ENCODE data around the gene MOG.
A peak's percentile ranks its signal among the peaks of the same experiment; 100 is the strongest.

MOG gene

GRCh38 chr6:29656798-29657197 is at the start of gene MOG:
MOG (plus strand) TSS chr6:29657092; CDS start chr6:29657210, 118 bp downstream.
- no peak for DNase-seq (ENCODE audit: low read depth, low spot score)

DNA sequence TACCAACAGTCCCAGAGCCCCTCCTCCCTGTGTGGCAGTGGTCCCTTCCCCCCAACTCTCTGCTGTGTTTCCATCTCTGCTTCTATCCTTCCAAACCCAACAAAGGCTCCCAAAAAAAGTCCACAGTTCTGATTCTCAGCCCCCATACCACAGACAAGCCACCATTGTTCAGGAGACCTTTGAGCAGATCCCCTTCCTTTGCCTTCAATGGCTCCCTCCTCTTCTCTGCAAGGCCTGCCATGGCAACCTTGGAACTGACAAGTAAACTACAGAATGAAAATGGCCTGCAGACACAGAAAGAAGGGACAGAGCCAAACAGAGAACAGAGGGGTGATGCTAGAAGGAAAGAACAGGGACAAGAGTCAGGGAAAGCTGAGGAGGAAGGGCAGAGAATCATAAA is 48.8 kb upstream of the MOG start:
- no peak for DNase-seq (ENCODE audit: low read depth, low spot score)

GRCh38 chr6:29610540-29610939 is 46.4 kb upstream of the MOG start:
- no peak for DNase-seq (ENCODE audit: low read depth, low spot score)

- DNase-seq (ENCODE audit: low read depth, low spot score) = no peak
Observed at GRCh38 chr6:29611426-29611825, 45.5 kb upstream of the MOG start.

- DNase-seq (ENCODE audit: low read depth, low spot score) = no peak
Observed at GRCh38 chr6:29617782-29618554, 38.9 kb upstream of the MOG start.

GRCh38 chr6:29619578-29620160 is 37.2 kb upstream of the MOG start:
- DNase-seq (ENCODE audit: low read depth, low spot score) = no peak

- DNase-seq (ENCODE audit: low read depth, low spot score) = no peak
Observed at GRCh38 chr6:29620630-29621029, 36.3 kb upstream of the MOG start.

GRCh38 chr6:29624520-29624961 is 32.4 kb upstream of the MOG start:
- no peak for DNase-seq (ENCODE audit: low read depth, low spot score)

- no peak for DNase-seq (ENCODE audit: low read depth, low spot score)
Observed at GRCh38 chr6:29625337-29625930, 31.5 kb upstream of the MOG start.

GRCh38 chr6:29626948-29627754 is 29.7 kb upstream of the MOG start:
- no peak for DNase-seq (ENCODE audit: low read depth, low spot score)

DNA sequence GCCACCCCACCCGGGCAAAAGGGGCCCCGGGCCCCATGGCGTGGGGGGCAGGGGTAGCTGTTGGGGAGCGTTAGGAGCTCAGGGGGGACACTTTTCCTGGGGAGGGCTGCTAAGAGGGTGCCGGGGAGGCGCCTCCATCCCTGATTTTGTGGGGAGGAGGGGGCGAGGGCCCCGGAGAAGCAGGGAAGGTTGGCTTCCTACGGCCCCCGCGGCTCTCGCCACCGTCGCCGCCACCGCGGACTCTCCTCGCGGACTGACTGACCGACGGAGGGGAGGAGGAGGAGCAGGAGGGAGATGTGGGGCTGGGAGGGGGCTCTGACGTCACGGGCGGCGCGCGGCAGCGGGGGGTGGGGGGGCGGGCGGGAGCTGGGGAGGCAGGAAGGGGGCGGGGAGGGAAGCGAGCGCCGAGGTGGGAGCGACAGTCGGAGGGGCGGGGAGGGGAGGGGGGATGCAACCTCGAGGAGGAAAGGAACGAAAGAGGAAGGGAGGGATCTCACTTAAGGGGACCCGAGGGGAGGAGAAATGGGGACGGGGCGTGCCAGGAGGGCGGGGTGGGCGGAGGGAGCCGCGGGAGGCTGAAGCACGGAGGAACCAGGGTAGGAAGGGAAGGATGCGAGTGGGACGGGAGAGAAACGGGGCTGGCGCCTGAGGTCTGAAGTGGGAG is 29.0 kb upstream of the MOG start:
- DNase-seq (ENCODE audit: low read depth, low spot score) = peak; percentile 17

GRCh38 chr6:29628419-29629281 is 28.2 kb upstream of the MOG start:
- DNase-seq (ENCODE audit: low read depth, low spot score) = peak; percentile 25

- no peak for DNase-seq (ENCODE audit: low read depth, low spot score)
Observed at GRCh38 chr6:29629571-29629970, 27.3 kb upstream of the MOG start.

GRCh38 chr6:29630315-29630714 is 26.6 kb upstream of the MOG start:
- DNase-seq (ENCODE audit: low read depth, low spot score) = no peak

DNA sequence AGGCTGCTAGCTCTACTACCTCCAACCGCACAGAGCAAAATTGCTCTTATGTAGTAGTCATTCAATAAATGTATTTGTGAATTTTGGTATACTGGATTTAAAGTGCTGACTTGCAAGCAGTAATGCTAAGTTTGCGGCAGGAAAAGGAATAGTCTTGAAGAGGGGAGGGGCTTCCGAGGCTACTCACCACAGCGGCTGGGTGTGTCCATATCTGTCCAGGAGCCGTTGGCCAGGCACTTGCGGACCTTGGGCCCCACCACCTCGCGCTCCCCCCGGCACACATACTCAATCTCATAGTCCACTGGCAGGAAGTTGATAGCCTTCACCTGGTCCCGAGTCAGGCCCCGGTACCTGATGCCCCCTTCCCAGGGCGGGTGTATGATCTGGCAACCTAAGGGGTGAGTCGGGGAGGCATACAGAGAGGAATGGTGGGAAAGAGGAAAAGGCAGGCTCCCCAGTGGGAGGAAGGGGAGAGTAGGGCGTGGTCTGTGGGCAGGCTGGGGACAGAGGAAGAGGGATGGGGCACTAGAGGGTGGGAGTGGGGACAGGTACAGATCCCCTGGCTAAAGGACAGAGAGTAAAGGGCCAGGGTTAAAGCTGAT is 25.6 kb upstream of the MOG start:
- DNase-seq (ENCODE audit: low read depth, low spot score) = no peak

GRCh38 chr6:29631860-29632731 is 24.8 kb upstream of the MOG start:
- DNase-seq (ENCODE audit: low read depth, low spot score) = peak; percentile 5

DNA sequence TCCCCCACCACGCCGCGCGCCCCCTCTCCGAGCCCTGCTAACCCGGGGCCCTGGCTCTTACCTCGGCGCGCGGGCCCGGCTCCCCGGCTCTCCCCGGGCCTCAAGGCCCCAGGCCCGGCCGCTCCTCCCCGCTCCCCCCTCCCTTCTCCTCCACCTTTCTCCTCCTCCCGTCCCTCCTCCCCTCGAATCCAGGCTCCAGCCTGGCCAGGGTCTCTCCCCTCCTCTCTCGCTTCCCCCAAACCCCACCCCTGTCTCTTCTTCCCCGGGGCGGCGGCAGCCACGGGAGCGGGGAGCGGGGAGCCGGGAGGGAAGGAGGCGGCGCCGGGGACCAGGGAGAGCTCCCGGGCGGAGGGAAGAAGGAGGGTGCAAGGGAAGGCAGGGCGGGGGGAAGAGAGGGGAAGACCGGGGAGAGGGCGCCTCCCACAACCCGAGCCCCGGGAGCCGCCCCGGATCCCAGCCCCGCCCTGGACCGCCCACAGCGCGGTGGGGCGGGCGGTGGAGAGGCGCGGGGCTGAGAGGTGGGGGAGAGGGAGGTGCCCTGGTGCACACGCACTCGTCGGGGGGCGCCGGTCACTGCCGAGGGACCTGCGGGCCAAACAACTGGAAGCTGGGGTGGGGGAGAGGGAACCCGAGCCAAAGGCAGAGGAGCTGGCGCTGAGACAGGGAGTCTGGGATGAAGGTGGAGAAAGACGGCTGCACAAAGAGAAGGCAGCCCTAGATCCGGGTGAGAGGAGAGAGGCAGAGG is 23.9 kb upstream of the MOG start, which contains the start of gene GABBR1:
Gene GABBR1, minus strand, starts transcription at position 395 of the 745 bp plus-strand sequence. CDS start 798 bp downstream, outside the sequence.
- DNase-seq (ENCODE audit: low read depth, low spot score) = peak; percentile 14

- no peak for DNase-seq (ENCODE audit: low read depth, low spot score)
Observed at GRCh38 chr6:29633534-29633905, 23.4 kb upstream of the MOG start.
